Liver (tissue), 9 donors: ENCODE results near the gene FBXO38. TPM values are rescaled to one million over a fixed set of nuclear protein-coding genes. Genes with fewer than 3 reads are reported as not detected.

Source experiments
- DNase-seq: peaks from one replicate; pipeline ENCODE4 v3.0.0-alpha.2; 2017; ENCODE audit warnings: low spot score
- H3K27ac ChIP-seq, 2 donors: one replicate each; pipeline ENCODE4 v1.7.0; 2013; ENCODE audit warnings: inconsistent platforms in 2 of 2, low read length in 2 of 2, control low read depth in 1 of 2, low read depth in 1 of 2, mild to moderate bottlenecking in 1 of 2
- H3K27me3 ChIP-seq, 4 donors: one replicate each; pipeline versions ENCODE4 v1.6.1 to v1.7.0; 2013; ENCODE audit warnings: low read length in 3 of 4, inconsistent platforms in 1 of 4, mild to moderate bottlenecking in 1 of 4, moderate library complexity in 1 of 4; ENCODE audit not compliant: control insufficient read depth in 4 of 4, insufficient read depth in 4 of 4
- H3K36me3 ChIP-seq, 4 donors: one replicate each; pipeline versions ENCODE4 v1.6.1 to v1.7.0; 2013; ENCODE audit warnings: low read length in 3 of 4, mild to moderate bottlenecking in 3 of 4, low read depth in 1 of 4, moderate library complexity in 1 of 4; ENCODE audit not compliant: control insufficient read depth in 4 of 4, insufficient read depth in 3 of 4
- H3K4me1 ChIP-seq, 4 donors: one replicate each; pipeline versions ENCODE4 v1.6.1 to v1.7.0; 2013; ENCODE audit warnings: low read length in 3 of 4, mild to moderate bottlenecking in 3 of 4, moderate library complexity in 1 of 4; ENCODE audit not compliant: control insufficient read depth in 4 of 4, insufficient read depth in 4 of 4
- H3K4me3 ChIP-seq, 3 donors: one replicate each; pipeline versions ENCODE4 v1.6.1 to v1.7.0; 2013; ENCODE audit warnings: low read length in 3 of 3, control low read depth in 1 of 3, low read depth in 1 of 3, mild to moderate bottlenecking in 1 of 3
- H3K9ac ChIP-seq, 2 donors: one replicate each; pipeline ENCODE4 v1.7.0; 2013; ENCODE audit warnings: low read length in 2 of 2, mild to moderate bottlenecking in 2 of 2, moderate library complexity in 2 of 2, control low read depth in 1 of 2, low read depth in 1 of 2
- H3K9me3 ChIP-seq, 4 donors: one replicate each; pipeline versions ENCODE4 v1.6.1 to v1.7.0; 2013; ENCODE audit warnings: low read length in 3 of 4; ENCODE audit not compliant: control insufficient read depth in 4 of 4
- ATF3 ChIP-seq: IDR thresholded peaks from 2 replicates; pipeline ENCODE4 v1.6.1; 2016; ENCODE audit warnings: antibody characterized with exemption
- CTCF ChIP-seq: fragments of 150-350 bp; IDR thresholded peaks from 2 replicates; pipeline ENCODE4 v1.5.1; 2017; ENCODE audit warnings: improper control_type of control experiment, low read depth, low read length; ENCODE audit not compliant: missing input control
- EGR1 ChIP-seq, 2 donors: IDR thresholded peaks; 2 replicates each; pipeline ENCODE4 v1.6.1; 2016 to 2018; ENCODE audit warnings: antibody characterized with exemption in 2 of 2, low read depth in 2 of 2
- FOXA1 ChIP-seq: IDR thresholded peaks from 2 replicates; pipeline ENCODE4 v1.6.1; 2016; ENCODE audit warnings: antibody characterized with exemption
- HNF4A ChIP-seq, 2 donors: conservative IDR thresholded peaks; 2 replicates each; pipeline ENCODE4 v1.6.1; 2016; ENCODE audit warnings: antibody characterized with exemption in 2 of 2, mild to moderate bottlenecking in 2 of 2
- HNF4G ChIP-seq: IDR thresholded peaks from 2 replicates; pipeline ENCODE4 v1.6.1; 2016; ENCODE audit warnings: antibody characterized with exemption
- JUND ChIP-seq, 2 donors: IDR thresholded peaks; 2 replicates each; pipeline ENCODE4 v1.6.1; 2016; ENCODE audit warnings: antibody characterized with exemption in 2 of 2
- MAX ChIP-seq: IDR thresholded peaks from 2 replicates; pipeline ENCODE4 v1.6.1; 2016; ENCODE audit warnings: antibody characterized with exemption
- NR2F2 ChIP-seq: IDR thresholded peaks from 2 replicates; pipeline ENCODE4 v1.6.1; 2016; ENCODE audit warnings: antibody characterized with exemption
- RAD21 ChIP-seq, 2 donors: IDR thresholded peaks; 2 replicates each; pipeline ENCODE4 v1.6.1; 2016; ENCODE audit warnings: antibody characterized with exemption in 2 of 2, mild to moderate bottlenecking in 2 of 2
- RXRA ChIP-seq, 2 donors: IDR thresholded peaks; 2 replicates each; pipeline ENCODE4 v1.6.1; 2017 to 2018; ENCODE audit warnings: antibody characterized with exemption in 2 of 2, mild to moderate bottlenecking in 1 of 2
- SP1 ChIP-seq: IDR thresholded peaks from 2 replicates; pipeline ENCODE4 v1.6.1; 2018; ENCODE audit warnings: antibody characterized with exemption, mild to moderate bottlenecking
- TAF1 ChIP-seq: conservative IDR thresholded peaks from 2 replicates; pipeline ENCODE4 v1.6.1; 2016; ENCODE audit warnings: antibody characterized with exemption, mild to moderate bottlenecking
- YY1 ChIP-seq: IDR thresholded peaks from 2 replicates; pipeline ENCODE4 v1.6.1; 2016; ENCODE audit warnings: antibody characterized with exemption, mild to moderate bottlenecking
- ZBTB33 ChIP-seq: IDR thresholded peaks from 2 replicates; pipeline ENCODE4 v1.6.1; 2016; ENCODE audit warnings: antibody characterized with exemption
- WGBS: extraction: QIAGEN DNeasy Blood & Tissue Kit; methylation state at CpG from one replicate; pipeline ENCODE4 v1.1.7; 2013; 5-methylcytosine and 5-hydroxymethylcytosine counted together
- polyA plus RNA-seq, 2 donors: library from polyadenylated mRNA; stranded (reverse) in 1 of 2; unstranded in 1 of 2; fragments of 200-250 nt in 1 of 2; fragments of >200 nt in 1 of 2; fragmentation: Nextera tagmentation in 1 of 2; extraction: Ambion mirVana in 1 of 2; gene quantifications; one replicate each; pipeline versions ENCODE4 v1.2.1 to v1.2.3, GENCODE V29; 2013 to 2015
- total RNA-seq, 2 donors: library from RNA; depleted of rRNA; stranded (reverse); fragments of >200 nt; gene quantifications; one replicate each; pipeline ENCODE4 v1.2.3, GENCODE V29; 2014
- donor health status: healthy.
- donor health status: healthy.
- donor health status: healthy.
- donor health status: healthy.
- donor health status: healthy.

Gene FBXO38
- total and polyA plus RNA-seq, 4 donors = 8.2 to 40.9 (median 25.3) TPM

- no peak overlapping the region for H3K9ac ChIP-seq
- H3K27ac ChIP-seq = no peak overlapping the region
- peaks cover 0 to 4% (median under 1%) of the 10 kb centered on the region in 4 donors for H3K4me1 ChIP-seq
- H3K4me3 ChIP-seq = no peak overlapping the region
- WGBS = 93% methylated on average over 8 of the region's 8 CpGs
- DNase-seq = no peak
- H3K9me3 ChIP-seq = no peaks in the 10 kb centered on the region
- no peaks in the 10 kb centered on the region for H3K27me3 ChIP-seq
- no peaks in the 10 kb centered on the region for H3K36me3 ChIP-seq
- no peak for TF ChIP-seq ATF3
- peak; percentile 11 for TF ChIP-seq NR2F2
These were observed 90.3 kb downstream of the FBXO38 start for GRCh38 chr5:148474025-148474511.

GRCh38 chr5:148476302-148476701 lies 92.5 kb downstream of the FBXO38 start:
- DNase-seq = no peak
- H3K9ac ChIP-seq = no peak overlapping the region
- H3K9me3 ChIP-seq = no peaks in the 10 kb centered on the region
- no peak for TF ChIP-seq FOXA1
- TF ChIP-seq JUND (IDR thresholded peaks at IDR 0.05) = no peak
- no peak for TF ChIP-seq YY1
- no peak for TF ChIP-seq SP1
- TF ChIP-seq HNF4G = no peak
- no peak for TF ChIP-seq RAD21 (IDR thresholded peaks at IDR 0.05)
- no peak for TF ChIP-seq HNF4A (conservative IDR thresholded peaks at IDR 0.05)
- TF ChIP-seq ATF3 = no peak
- no peak for TF ChIP-seq NR2F2
- no peak for TF ChIP-seq MAX
- TF ChIP-seq CTCF = no peak
- no peak for TF ChIP-seq RXRA (IDR thresholded peaks at IDR 0.05)
- no peak for TF ChIP-seq EGR1 (IDR thresholded peaks at IDR 0.05; ENCODE audit: low read depth in 2 of 2)
- no peak for TF ChIP-seq ZBTB33
- no peaks in the 10 kb centered on the region for H3K27me3 ChIP-seq
- WGBS = 89% methylated on average over 3 of the region's 3 CpGs
- no peak overlapping the region for H3K27ac ChIP-seq
- H3K4me1 ChIP-seq = no peaks in the 10 kb centered on the region
- no peak overlapping the region for H3K4me3 ChIP-seq
- no peaks in the 10 kb centered on the region for H3K36me3 ChIP-seq

- no peak for TF ChIP-seq HNF4A (conservative IDR thresholded peaks at IDR 0.05)
- no peak for TF ChIP-seq FOXA1
- TF ChIP-seq RXRA (IDR thresholded peaks at IDR 0.05) = no peak
- TF ChIP-seq YY1 = no peak
- no peak for TF ChIP-seq CTCF
- no peak for TF ChIP-seq TAF1
- WGBS = 91% methylated on average over 3 of the region's 3 CpGs
- Histone ChIP-seq H3K27ac (no peak overlapping the region), H3K9ac (no peak overlapping the region), H3K27me3 (no peaks in the 10 kb centered on the region), H3K4me1 (no peaks in the 10 kb centered on the region), H3K9me3 (no peaks in the 10 kb centered on the region), H3K4me3 (no peak overlapping the region), H3K36me3 (no peaks in the 10 kb centered on the region)
- no peak for DNase-seq
These were observed 93.7 kb downstream of the FBXO38 start for GRCh38 chr5:148477429-148477828.
